Activated CD8-positive, alpha-beta T cell treated with anti-CD3 and anti-CD28 coated beads for 36 hours (primary cell): ENCODE measurements around the gene PTPN1. TPM values are rescaled to one million over a fixed set of nuclear protein-coding genes. Genes with fewer than 3 reads are reported as not detected.

ENCODE experiments used
- ATAC-seq: fragments of 200-7000 bp; cut with Tn5 transposase; one replicate; pipeline ENCODE4 v1.10.0; 2021; ENCODE audit warnings: mild to moderate bottlenecking, moderate library complexity
- CTCF ChIA-PET: fragments of 350-600 bp; sonication (Branson Sonifier 250); formaldehyde crosslinking; loops from one replicate; lab custom pipeline; 2021; ENCODE audit warnings: antibody characterized with exemption; lab: Charles Lee
- POLR2A ChIA-PET: fragments of 350-600 bp; sonication (Branson Sonifier 250); formaldehyde crosslinking; loops from one replicate; lab custom pipeline; 2021; ENCODE audit warnings: antibody characterized with exemption; lab: Charles Lee
- DNase-seq: peaks from one replicate; pipeline ENCODE4 v3.0.0-alpha.2; 2020
- H3K27ac Mint-ChIP-seq: one replicate; pipeline ENCODE4 v1.8.0; 2021; ENCODE audit warnings: mild to moderate bottlenecking, mixed read lengths
- H3K27me3 Mint-ChIP-seq: one replicate; pipeline ENCODE4 v1.8.0; 2021; ENCODE audit warnings: mixed read lengths
- H3K36me3 Mint-ChIP-seq: one replicate; pipeline ENCODE4 v1.8.0; 2021; ENCODE audit warnings: low read depth, mixed read lengths
- H3K4me1 Mint-ChIP-seq: one replicate; pipeline ENCODE4 v1.8.0; 2021; ENCODE audit warnings: low read depth, mixed read lengths
- H3K4me3 Mint-ChIP-seq: one replicate; pipeline ENCODE4 v1.8.0; 2021; ENCODE audit warnings: mild to moderate bottlenecking, moderate library complexity, mixed read lengths
- H3K9me3 Mint-ChIP-seq: one replicate; pipeline ENCODE4 v1.8.0; 2021; ENCODE audit warnings: mixed read lengths
- CTCF ChIP-seq: fragments of 200-600 bp; IDR thresholded peaks from one replicate; pipeline ENCODE4 v1.8.0; 2022; ENCODE audit warnings: antibody characterized with exemption, mild to moderate bottlenecking
- intact Hi-C: fragments of 100-400 bp; cut with micrococcal nuclease; formaldehyde crosslinking; loops from one replicate; pipeline ENCODE4 v1.10.0; 2022
- total RNA-seq, 2 experiments: library from RNA; stranded (reverse); gene quantifications; one replicate each; pipeline ENCODE4 v1.2.3, GENCODE V29; 2021

The PTPN1 gene
- total RNA-seq, 2 experiments from 2014 or later, result 65.1 to 66.6 TPM

- peaks cover 65% of the 10 kb centered on the region for H3K4me1 Mint-ChIP-seq
- H3K36me3 Mint-ChIP-seq, result peaks cover 50% of the 10 kb centered on the region
- no peaks in the 10 kb centered on the region for H3K27me3 Mint-ChIP-seq
- CTCF ChIA-PET, result interaction anchor here (0.9 to 1.9 kb wide), 12 partner anchors 9 to 188 kb away, joined by 3 to 13 read pairs (median 6); partner anchors contain the start of gene PTPN1
- H3K4me3 Mint-ChIP-seq, result peak overlapping the region; percentile 50
- peak overlapping the region; percentile 94 for H3K27ac Mint-ChIP-seq
- POLR2A ChIA-PET, result interaction anchor here (0.6 to 5.8 kb wide), 11 partner anchors 10 to 64 kb away, joined by 3 to 42 read pairs (median 4); partner anchors contain the start of gene PTPN1
- intact Hi-C loops, result loop anchor here (5.0 kb wide), 1 partner anchor 44 kb away; no protein-coding TSS in a partner anchor
- ATAC-seq, result peak; percentile 87
- H3K9me3 Mint-ChIP-seq, result no peaks in the 10 kb centered on the region
- no peak for TF ChIP-seq CTCF
- peak; percentile 87 for DNase-seq
Measured at GRCh38 chr20:50561379-50562078, 51.3 kb downstream of the PTPN1 start.

- ChIA-PET POLR2A (interaction anchor here (1.0 to 5.8 kb wide), 9 partner anchors 10 to 65 kb away, joined by 3 to 42 read pairs (median 5); partner anchors contain the start of gene PTPN1), CTCF (interaction anchor here (1.1 to 1.9 kb wide), 7 partner anchors 8 to 187 kb away, joined by 3 to 10 read pairs (median 6); partner anchors contain the start of gene PTPN1)
- no peaks in the 10 kb centered on the region for H3K9me3 Mint-ChIP-seq
- intact Hi-C loops, result loop anchor here (5.0 kb wide), 1 partner anchor 45 kb away; no protein-coding TSS in a partner anchor
- peaks cover 70% of the 10 kb centered on the region for H3K4me1 Mint-ChIP-seq
- ATAC-seq (no peak), DNase-seq (no peak)
- H3K27ac Mint-ChIP-seq, result peak overlapping the region; percentile 94
- peaks cover 49% of the 10 kb centered on the region for H3K36me3 Mint-ChIP-seq
- no peak for TF ChIP-seq CTCF
- H3K4me3 Mint-ChIP-seq, result no peak overlapping the region
- no peaks in the 10 kb centered on the region for H3K27me3 Mint-ChIP-seq
Measured at GRCh38 chr20:50562262-50562701, 52.1 kb downstream of the PTPN1 start.

GRCh38 chr20:50563133-50563944 lies 53.2 kb downstream of the PTPN1 start:
- no peak for TF ChIP-seq CTCF
- ChIA-PET POLR2A (interaction anchor here (1.0 to 5.8 kb wide), 7 partner anchors 10 to 52 kb away, joined by 3 to 42 read pairs (median 4); partner anchors contain the start of gene PTPN1), CTCF (interaction anchor here (1.1 to 1.9 kb wide), 5 partner anchors 10 to 37 kb away, joined by 3 to 5 read pairs (median 4); no protein-coding TSS in a partner anchor)
- no peak overlapping the region for H3K4me3 Mint-ChIP-seq
- intact Hi-C loops, result loop anchor here (5.0 kb wide), 1 partner anchor 46 kb away; no protein-coding TSS in a partner anchor
- H3K9me3 Mint-ChIP-seq, result no peaks in the 10 kb centered on the region
- peak overlapping the region; percentile 66 for H3K27ac Mint-ChIP-seq
- H3K4me1 Mint-ChIP-seq, result peaks cover 74% of the 10 kb centered on the region
- H3K36me3 Mint-ChIP-seq, result peaks cover 54% of the 10 kb centered on the region
- no peaks in the 10 kb centered on the region for H3K27me3 Mint-ChIP-seq
- peak; percentile 53 for ATAC-seq
- peak; percentile 40 for DNase-seq

GRCh38 chr20:50565383-50565782 lies 55.2 kb downstream of the PTPN1 start:
- peaks cover 80% of the 10 kb centered on the region for H3K4me1 Mint-ChIP-seq
- ChIA-PET POLR2A (interaction anchor here (0.8 to 5.8 kb wide), 4 partner anchors 9 to 55 kb away, joined by 4 to 42 read pairs (median 6); partner anchors contain the start of gene PTPN1), CTCF (interaction anchor here (0.7 to 1.4 kb wide), 3 partner anchors 14 to 83 kb away, joined by 3 to 4 read pairs (median 4); no protein-coding TSS in a partner anchor)
- TF ChIP-seq CTCF, result no peak
- peak overlapping the region; percentile 66 for H3K27ac Mint-ChIP-seq
- ATAC-seq (no peak), DNase-seq (no peak)
- intact Hi-C loops, result no loop called here
- peaks cover 62% of the 10 kb centered on the region for H3K36me3 Mint-ChIP-seq
- H3K9me3 Mint-ChIP-seq, result no peaks in the 10 kb centered on the region
- no peaks in the 10 kb centered on the region for H3K27me3 Mint-ChIP-seq
- H3K4me3 Mint-ChIP-seq, result no peak overlapping the region
